GM18861 (cell line): ENCODE measurements around the gene ABCB1.
"Not testable (repeated sequence)": the region's sequence is repeated elsewhere in the genome, so short reads cannot be mapped to it uniquely, and the experiment has no call there.

Experiments
- ATAC-seq: cut with Tn5 transposase; IDR thresholded peaks from one replicate; pipeline ENCODE4 v1.9.1; 2021; ENCODE audit not compliant: unreplicated experiment

The ABCB1 gene

GRCh38 chr7:87474533-87475358 lies 125.9 kb downstream of the ABCB1 start:
- ATAC-seq, result peak; percentile 77

GRCh38 chr7:87473986-87474385 lies 126.7 kb downstream of the ABCB1 start:
- peak; percentile 2 for ATAC-seq

GRCh38 chr7:87473192-87473591 lies 127.5 kb downstream of the ABCB1 start:
- ATAC-seq, result no peak

GRCh38 chr7:87471473-87471872 lies 129.2 kb downstream of the ABCB1 start:
- no peak for ATAC-seq

- ATAC-seq, result not testable (repeated sequence)
These were observed 131.5 kb downstream of the ABCB1 start for GRCh38 chr7:87469204-87469603.

GRCh38 chr7:87465534-87465880 lies 135.2 kb downstream of the ABCB1 start:
- ATAC-seq, result not testable (repeated sequence)

GRCh38 chr7:87464830-87465533 lies 135.7 kb downstream of the ABCB1 start:
- ATAC-seq, result not testable (repeated sequence)

- ATAC-seq, result no peak
These were observed 136.7 kb downstream of the ABCB1 start for GRCh38 chr7:87463982-87464381.

- not testable (repeated sequence) for ATAC-seq
These were observed 140.2 kb downstream of the ABCB1 start for GRCh38 chr7:87460444-87460843.

- no peak for ATAC-seq
These were observed 140.7 kb downstream of the ABCB1 start for GRCh38 chr7:87459941-87460340.

GRCh38 chr7:87458148-87458547 lies 142.5 kb downstream of the ABCB1 start:
- ATAC-seq, result no peak

- ATAC-seq, result no peak
These were observed 144.4 kb downstream of the ABCB1 start for GRCh38 chr7:87456247-87456646.
